Loucy (cell line): ENCODE measurements around the gene FANCC.

Source experiments
- CTCF ChIP-seq: fragments of 200-600 bp; sonication (generic); conservative IDR thresholded peaks from 2 replicates; pipeline ENCODE4 v1.5.1; 2014; ENCODE audit warnings: mild to moderate bottlenecking, antibody characterized with exemption, low read length
- EZH2phosphoT487 ChIP-seq: fragments of 200-600 bp; IDR thresholded peaks from 2 replicates; pipeline ENCODE4 v1.6.1; 2018; ENCODE audit warnings: antibody characterized with exemption, mild to moderate bottlenecking, moderate library complexity, borderline replicate concordance

GRCh38 chr9:95133325-95133705 is 184.2 kb downstream of the FANCC start:
- TF ChIP-seq CTCF (no peak), EZH2phosphoT487 (no peak)
